SU-DHL-6 (cell line): ENCODE data around the gene NACA2.

Experiments used
- H2AFZ ChIP-seq: fragments of 200-600 bp; sonication (generic); 2 replicates; pipeline ENCODE4 v1.6.1; 2014; ENCODE audit warnings: low read depth, mild to moderate bottlenecking, moderate library complexity, mixed read lengths, antibody characterized with exemption, low read length; ENCODE audit not compliant: severe bottlenecking
- H3F3A ChIP-seq: fragments of 200-600 bp; shearing (Covaris generic); 2 replicates; pipeline ENCODE4 v1.6.0; 2016; ENCODE audit warnings: antibody characterized with exemption, mild to moderate bottlenecking; ENCODE audit not compliant: insufficient read depth
- H3K27ac ChIP-seq: fragments of 200-600 bp; sonication (generic); 2 replicates; pipeline ENCODE4 v1.5.1; 2016; ENCODE audit warnings: low read depth, mild to moderate bottlenecking, low read length, moderate library complexity, mixed read lengths
- H3K27me3 ChIP-seq: fragments of 200-600 bp; sonication (generic), shearing (Covaris generic); 2 replicates; pipeline ENCODE4 v1.6.0; 2014; ENCODE audit warnings: mild to moderate bottlenecking, low read length
- H3K36me3 ChIP-seq: fragments of 200-600 bp; sonication (generic); 2 replicates; pipeline ENCODE4 v1.6.1; 2014; ENCODE audit warnings: mild to moderate bottlenecking, low read length, mixed read lengths
- H3K4me2 ChIP-seq: fragments of 300-600, 200-600 bp; shearing (Covaris generic), sonication (generic); 2 replicates; pipeline ENCODE4 v1.6.0; 2014; ENCODE audit warnings: low read length, low read depth, mild to moderate bottlenecking; ENCODE audit not compliant: poor library complexity, severe bottlenecking
- H3K4me3 ChIP-seq: fragments of 200-600 bp; sonication (generic); 2 replicates; pipeline ENCODE4 v1.5.1; 2014; ENCODE audit warnings: antibody characterized with exemption, low read length, mild to moderate bottlenecking, mixed read lengths; ENCODE audit not compliant: insufficient read depth, poor library complexity, severe bottlenecking
- H3K79me2 ChIP-seq: fragments of 200-600 bp; sonication (generic); 2 replicates; pipeline ENCODE4 v1.6.1; 2014; ENCODE audit warnings: mild to moderate bottlenecking, low read length, moderate library complexity; ENCODE audit not compliant: insufficient read depth
- H3K9ac ChIP-seq: fragments of 200-600 bp; sonication (generic); 2 replicates; pipeline ENCODE4 v1.7.0; 2014; ENCODE audit warnings: mild to moderate bottlenecking, low read length
- H3K9me2 ChIP-seq: fragments of 200-600 bp; sonication (generic); replicated peaks from 2 replicates; pipeline ENCODE4 v1.6.1; 2014; ENCODE audit warnings: low read length; ENCODE audit not compliant: insufficient read depth
- H3K9me3 ChIP-seq: fragments of 200-600 bp; sonication (generic); 2 replicates; pipeline ENCODE4 v1.6.1; 2014; ENCODE audit warnings: low read length, mixed read lengths; ENCODE audit not compliant: insufficient read depth
- H4K20me1 ChIP-seq: fragments of 200-600 bp; sonication (generic); 2 replicates; pipeline ENCODE4 v1.6.1; 2014; ENCODE audit warnings: low read depth, mild to moderate bottlenecking, antibody characterized with exemption, low read length, moderate library complexity, mixed read lengths
- CTCF ChIP-seq: fragments of 200-600 bp; sonication (generic); IDR thresholded peaks from one replicate; pipeline ENCODE4 v1.5.1; 2017; ENCODE audit warnings: antibody characterized with exemption, mild to moderate bottlenecking, low read length, moderate library complexity; ENCODE audit not compliant: insufficient read depth, poor library complexity, severe bottlenecking
- EZH2phosphoT487 ChIP-seq: fragments of 200-600 bp; sonication (generic), shearing (Covaris generic); conservative IDR thresholded peaks from 2 replicates; pipeline ENCODE4 v1.6.1; 2018; ENCODE audit warnings: mild to moderate bottlenecking, antibody characterized with exemption, low read length, moderate library complexity, mixed read lengths

The NACA2 gene

GRCh38 chr17:61593426-61593825 is 2.4 kb upstream of the NACA2 start:
- Histone ChIP-seq H3F3A (no peaks in the 10 kb centered on the region), H2AFZ (no peak overlapping the region), H3K9me3 (no peaks in the 10 kb centered on the region), H3K4me3 (no peak overlapping the region), H3K27ac (no peak overlapping the region), H3K36me3 (no peaks in the 10 kb centered on the region), H3K27me3 (no peaks in the 10 kb centered on the region), H3K9me2 (no peaks in the 10 kb centered on the region), H4K20me1 (no peaks in the 10 kb centered on the region), H3K9ac (no peak overlapping the region), H3K4me2 (no peak overlapping the region), H3K79me2 (no peaks in the 10 kb centered on the region)
- no peak for TF ChIP-seq EZH2phosphoT487
- no peak for TF ChIP-seq CTCF

- H3K9me3 ChIP-seq, result no peaks in the 10 kb centered on the region
- no peaks in the 10 kb centered on the region for H3K27me3 ChIP-seq
- no peak overlapping the region for H3K4me3 ChIP-seq
- H3F3A ChIP-seq, result no peaks in the 10 kb centered on the region
- H3K27ac ChIP-seq, result no peak overlapping the region
- H3K36me3 ChIP-seq, result no peaks in the 10 kb centered on the region
- H3K9ac ChIP-seq, result no peak overlapping the region
- H3K9me2 ChIP-seq, result no peaks in the 10 kb centered on the region
- no peaks in the 10 kb centered on the region for H3K79me2 ChIP-seq
- no peak overlapping the region for H2AFZ ChIP-seq
- H3K4me2 ChIP-seq, result no peak overlapping the region
- no peaks in the 10 kb centered on the region for H4K20me1 ChIP-seq
- TF ChIP-seq CTCF, result no peak
- TF ChIP-seq EZH2phosphoT487, result no peak
These were observed 911 bp upstream of the NACA2 start for GRCh38 chr17:61591930-61592329.

GRCh38 chr17:61589990-61590389 is 1.0 kb downstream of the NACA2 start:
- Histone ChIP-seq H3K79me2 (no peaks in the 10 kb centered on the region), H3K9me2 (no peaks in the 10 kb centered on the region), H3K9me3 (no peaks in the 10 kb centered on the region), H3K36me3 (no peaks in the 10 kb centered on the region), H2AFZ (no peak overlapping the region), H3K4me3 (no peak overlapping the region), H3F3A (no peaks in the 10 kb centered on the region), H3K27ac (no peak overlapping the region), H4K20me1 (no peaks in the 10 kb centered on the region), H3K27me3 (no peaks in the 10 kb centered on the region), H3K9ac (no peak overlapping the region), H3K4me2 (no peak overlapping the region)
- TF ChIP-seq EZH2phosphoT487 (no peak), CTCF (no peak)
